Measurements from ENCODE around the gene FCHSD2. TPM values are rescaled to one million over a fixed set of nuclear protein-coding genes. Genes with fewer than 3 reads are reported as not detected.

FCHSD2 gene
- total RNA-seq, 1 donor from 2014 or later: 43.4 TPM

DNA sequence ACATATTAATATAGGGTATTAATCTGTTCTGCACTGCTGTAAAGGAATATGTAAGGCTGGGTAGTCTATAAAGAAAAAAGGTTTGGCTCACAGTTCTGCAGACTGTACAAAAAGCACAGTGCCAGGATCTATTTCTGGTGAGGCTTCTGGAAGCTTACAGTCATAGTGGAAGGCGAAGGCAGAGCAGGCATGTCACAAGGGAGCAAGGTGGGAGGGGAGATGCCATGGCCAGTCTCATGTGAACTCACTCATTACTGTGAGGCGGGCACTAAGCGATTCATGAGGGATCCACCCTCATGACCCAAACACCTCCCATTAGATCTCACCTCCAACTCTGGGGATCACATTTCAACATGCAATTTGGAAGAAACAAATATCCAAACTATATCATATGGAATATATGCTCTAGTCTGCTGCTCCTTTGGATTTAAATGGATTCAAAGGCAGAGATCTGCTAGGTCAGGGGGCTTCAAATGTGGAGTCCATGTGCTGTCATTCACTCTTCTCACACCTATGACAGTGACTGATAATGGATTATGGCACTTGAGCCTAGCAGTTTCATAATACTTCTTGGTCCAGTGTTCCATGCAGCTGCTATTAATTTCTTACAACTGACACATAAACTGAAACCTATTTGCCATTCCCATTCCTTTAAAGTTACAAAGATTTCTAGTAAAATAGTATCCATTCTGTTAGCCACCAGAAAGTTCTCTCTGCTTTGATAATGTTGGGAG lies 182.0 kb downstream of the FCHSD2 start:
- no peak for DNase-seq
- no peaks in the 10 kb centered on the region for H3K27me3 ChIP-seq (ENCODE audit: low read depth)
- H3K9me3 ChIP-seq (replicated peaks): no peaks in the 10 kb centered on the region
- no peak for TF ChIP-seq CTCF (IDR thresholded peaks at IDR 0.05; ENCODE audit: borderline replicate concordance)
- no peak overlapping the region for H3K4me3 ChIP-seq
- peaks cover 27% of the 10 kb centered on the region for H3K4me1 ChIP-seq
- intact Hi-C loops (cut with micrococcal nuclease): no loop called here
- H3K27ac ChIP-seq (replicated peaks): peak overlapping the region; percentile 37
- H3K36me3 ChIP-seq: peaks cover 2% of the 10 kb centered on the region

GRCh38 chr11:72958791-72959190 lies 183.3 kb downstream of the FCHSD2 start:
- Histone ChIP-seq H3K4me1 (peaks cover 40% of the 10 kb centered on the region), H3K36me3 (peaks cover 2% of the 10 kb centered on the region), H3K4me3 (no peak overlapping the region), H3K27ac (replicated peaks) (no peak overlapping the region), H3K9me3 (replicated peaks) (no peaks in the 10 kb centered on the region), H3K27me3 (ENCODE audit: low read depth) (no peaks in the 10 kb centered on the region)
- no peak for TF ChIP-seq CTCF (IDR thresholded peaks at IDR 0.05; ENCODE audit: borderline replicate concordance)
- DNase-seq: no peak
- intact Hi-C loops (cut with micrococcal nuclease): no loop called here

GRCh38 chr11:72955466-72955865 lies 186.7 kb downstream of the FCHSD2 start:
- Histone ChIP-seq H3K36me3 (no peaks in the 10 kb centered on the region), H3K27ac (replicated peaks) (peak overlapping the region; percentile 57), H3K4me1 (peaks cover 55% of the 10 kb centered on the region), H3K4me3 (no peak overlapping the region), H3K27me3 (ENCODE audit: low read depth) (no peaks in the 10 kb centered on the region), H3K9me3 (replicated peaks) (no peaks in the 10 kb centered on the region)
- DNase-seq: no peak
- intact Hi-C loops (cut with micrococcal nuclease): no loop called here
- TF ChIP-seq CTCF (IDR thresholded peaks at IDR 0.05; ENCODE audit: borderline replicate concordance): no peak

GRCh38 chr11:72954860-72955259 lies 187.3 kb downstream of the FCHSD2 start:
- intact Hi-C loops (cut with micrococcal nuclease): no loop called here
- H3K27ac ChIP-seq (replicated peaks): peak overlapping the region; percentile 57
- peaks cover 49% of the 10 kb centered on the region for H3K4me1 ChIP-seq
- no peak for TF ChIP-seq CTCF (IDR thresholded peaks at IDR 0.05; ENCODE audit: borderline replicate concordance)
- no peaks in the 10 kb centered on the region for H3K9me3 ChIP-seq (replicated peaks)
- H3K27me3 ChIP-seq (ENCODE audit: low read depth): no peaks in the 10 kb centered on the region
- no peaks in the 10 kb centered on the region for H3K36me3 ChIP-seq
- H3K4me3 ChIP-seq: no peak overlapping the region
- DNase-seq: no peak

DNA sequence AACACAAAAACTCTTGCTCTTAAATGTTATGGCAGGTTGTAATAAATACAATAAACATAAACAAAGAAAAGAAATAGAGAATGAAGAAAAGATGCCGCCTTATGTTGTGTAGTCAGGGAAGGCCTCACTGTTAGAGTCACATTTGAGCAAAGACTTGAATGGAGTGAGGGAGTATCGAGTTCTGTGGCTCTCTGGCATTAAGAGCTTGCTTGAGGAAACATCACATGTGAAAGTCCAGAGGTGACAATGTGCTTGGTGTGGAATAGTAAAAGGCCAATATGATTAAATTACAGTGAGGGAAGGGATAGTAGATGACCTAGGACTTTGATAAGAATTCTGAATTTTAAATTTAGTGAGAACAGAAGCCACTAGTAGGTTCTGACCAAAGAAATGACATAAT lies 188.5 kb downstream of the FCHSD2 start:
- H3K36me3 ChIP-seq: no peaks in the 10 kb centered on the region
- TF ChIP-seq CTCF (IDR thresholded peaks at IDR 0.05; ENCODE audit: borderline replicate concordance): no peak
- peaks cover 49% of the 10 kb centered on the region for H3K4me1 ChIP-seq
- H3K27ac ChIP-seq (replicated peaks): no peak overlapping the region
- intact Hi-C loops (cut with micrococcal nuclease): no loop called here
- no peaks in the 10 kb centered on the region for H3K9me3 ChIP-seq (replicated peaks)
- no peak for DNase-seq
- no peak overlapping the region for H3K4me3 ChIP-seq
- H3K27me3 ChIP-seq (ENCODE audit: low read depth): no peaks in the 10 kb centered on the region

All from left ventricle myocardium inferior (tissue), 1 donor.